ENCODE measurements around the gene ZDHHC16. TPM values are rescaled to one million over a fixed set of nuclear protein-coding genes. Genes with fewer than 3 reads are reported as not detected.

The ZDHHC16 gene
- total and polyA plus RNA-seq, 10 of the 15 experiments (the other 5 are each of a cell fraction or from before 2014, with no cell fraction given), result 16.8 to 63.1 (median 29.8) TPM

DNA sequence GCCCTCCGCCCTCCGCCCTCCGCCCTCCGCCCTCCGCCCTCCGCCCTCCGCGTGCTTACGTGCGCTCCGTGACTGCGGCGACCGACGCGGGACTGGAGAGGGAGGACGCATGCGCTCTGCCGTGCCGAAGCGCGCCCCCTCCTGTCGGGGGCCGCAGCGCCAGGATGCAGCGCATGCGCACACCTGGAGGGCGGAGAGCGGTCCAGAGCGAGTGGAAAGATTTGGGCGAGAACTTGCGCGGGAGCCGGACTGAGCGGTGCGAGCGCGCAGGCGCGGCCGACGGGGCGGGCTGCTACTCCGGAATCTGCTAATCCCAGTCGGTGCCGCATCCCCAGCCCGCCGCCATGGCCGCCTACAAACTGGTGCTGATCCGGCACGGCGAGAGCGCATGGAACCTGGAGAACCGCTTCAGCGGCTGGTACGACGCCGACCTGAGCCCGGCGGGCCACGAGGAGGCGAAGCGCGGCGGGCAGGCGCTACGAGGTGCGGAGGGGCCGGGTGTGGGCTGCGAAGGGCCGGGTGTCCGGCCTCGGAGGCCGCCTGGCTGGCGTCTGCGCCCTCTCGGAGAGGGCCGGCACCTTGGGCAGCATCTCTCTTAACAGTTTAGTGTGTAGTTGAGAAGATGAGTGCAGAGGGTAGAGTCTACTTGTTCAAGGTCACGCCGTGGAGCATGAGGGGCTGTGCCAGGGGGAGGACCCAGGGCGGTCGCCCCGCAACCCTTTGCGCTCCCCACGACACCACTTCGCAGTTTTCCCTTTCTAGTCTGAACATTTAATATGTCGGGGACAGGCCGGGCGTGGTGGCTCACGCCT, 19.8 kb upstream of the ZDHHC16 start, which contains the start of gene PGAM1 (continued):
- TF ChIP-seq SMC3 (IDR thresholded peaks at IDR 0.05; ENCODE audit: borderline replicate concordance, low read length) (no peak; the same call in 1 of the 2 replicates), KDM1A (IDR thresholded peaks at IDR 0.05; ENCODE audit: borderline replicate concordance) (no peak), RBBP5 (conservative IDR thresholded peaks at IDR 0.05) (no peak), REST (IDR thresholded peaks at IDR 0.05; ENCODE audit: low read depth, low read length) (no peak), RCOR1 (conservative IDR thresholded peaks at IDR 0.05; ENCODE audit: low read depth, low read length) (no peak), CREB1 (IDR thresholded peaks at IDR 0.05; ENCODE audit: low read depth) (0 out of 2 replicates have a peak, but pooled peaks have one; percentile 57), CUX1 (IDR thresholded peaks at IDR 0.05; ENCODE audit: insufficient replicate concordance, low read depth, low read length) (no peak), STAT3 (IDR thresholded peaks at IDR 0.05; ENCODE audit: low read depth, low read length) (no peak), LARP7 (IDR thresholded peaks at IDR 0.05) (peak; percentile 95)
- TF ChIP-seq, protein P1, sequence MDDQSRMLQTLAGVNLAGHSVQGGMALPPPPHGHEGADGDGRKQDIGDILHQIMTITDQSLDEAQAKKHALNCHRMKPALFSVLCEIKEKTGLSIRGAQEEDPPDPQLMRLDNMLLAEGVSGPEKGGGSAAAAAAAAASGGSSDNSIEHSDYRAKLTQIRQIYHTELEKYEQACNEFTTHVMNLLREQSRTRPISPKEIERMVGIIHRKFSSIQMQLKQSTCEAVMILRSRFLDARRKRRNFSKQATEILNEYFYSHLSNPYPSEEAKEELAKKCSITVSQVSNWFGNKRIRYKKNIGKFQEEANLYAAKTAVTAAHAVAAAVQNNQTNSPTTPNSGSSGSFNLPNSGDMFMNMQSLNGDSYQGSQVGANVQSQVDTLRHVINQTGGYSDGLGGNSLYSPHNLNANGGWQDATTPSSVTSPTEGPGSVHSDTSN (IDR thresholded peaks at IDR 0.05; ENCODE audit: insufficient replicate concordance, low read depth, low read length), result no peak
- TF ChIP-seq, protein P2, sequence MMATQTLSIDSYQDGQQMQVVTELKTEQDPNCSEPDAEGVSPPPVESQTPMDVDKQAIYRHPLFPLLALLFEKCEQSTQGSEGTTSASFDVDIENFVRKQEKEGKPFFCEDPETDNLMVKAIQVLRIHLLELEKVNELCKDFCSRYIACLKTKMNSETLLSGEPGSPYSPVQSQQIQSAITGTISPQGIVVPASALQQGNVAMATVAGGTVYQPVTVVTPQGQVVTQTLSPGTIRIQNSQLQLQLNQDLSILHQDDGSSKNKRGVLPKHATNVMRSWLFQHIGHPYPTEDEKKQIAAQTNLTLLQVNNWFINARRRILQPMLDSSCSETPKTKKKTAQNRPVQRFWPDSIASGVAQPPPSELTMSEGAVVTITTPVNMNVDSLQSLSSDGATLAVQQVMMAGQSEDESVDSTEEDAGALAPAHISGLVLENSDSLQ (IDR thresholded peaks at IDR 0.05), result peak; percentile 32; the same call in 1 of the 2 replicates
- TF ChIP-seq, protein P3, sequence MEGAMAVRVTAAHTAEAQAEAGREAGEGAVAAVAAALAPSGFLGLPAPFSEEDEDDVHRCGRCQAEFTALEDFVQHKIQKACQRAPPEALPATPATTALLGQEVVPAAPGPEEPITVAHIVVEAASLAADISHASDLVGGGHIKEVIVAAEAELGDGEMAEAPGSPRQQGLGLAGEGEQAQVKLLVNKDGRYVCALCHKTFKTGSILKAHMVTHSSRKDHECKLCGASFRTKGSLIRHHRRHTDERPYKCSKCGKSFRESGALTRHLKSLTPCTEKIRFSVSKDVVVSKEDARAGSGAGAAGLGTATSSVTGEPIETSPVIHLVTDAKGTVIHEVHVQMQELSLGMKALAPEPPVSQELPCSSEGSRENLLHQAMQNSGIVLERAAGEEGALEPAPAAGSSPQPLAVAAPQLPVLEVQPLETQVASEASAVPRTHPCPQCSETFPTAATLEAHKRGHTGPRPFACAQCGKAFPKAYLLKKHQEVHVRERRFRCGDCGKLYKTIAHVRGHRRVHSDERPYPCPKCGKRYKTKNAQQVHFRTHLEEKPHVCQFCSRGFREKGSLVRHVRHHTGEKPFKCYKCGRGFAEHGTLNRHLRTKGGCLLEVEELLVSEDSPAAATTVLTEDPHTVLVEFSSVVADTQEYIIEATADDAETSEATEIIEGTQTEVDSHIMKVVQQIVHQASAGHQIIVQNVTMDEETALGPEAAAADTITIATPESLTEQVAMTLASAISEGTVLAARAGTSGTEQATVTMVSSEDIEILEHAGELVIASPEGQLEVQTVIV (IDR thresholded peaks at IDR 0.05; ENCODE audit: borderline replicate concordance, partially characterized antibody), result no peak

Data from GM12878 (cell line).